ENCODE results near the gene CABP2. TPM values are rescaled to one million over a fixed set of nuclear protein-coding genes. Genes with fewer than 3 reads are reported as not detected.
"Not testable (repeated sequence)": the region's sequence is repeated elsewhere in the genome, so short reads cannot be mapped to it uniquely, and the experiment has no call there.

Gene CABP2
- total RNA-seq, 1 donor from 2014 or later = not detected

DNA sequence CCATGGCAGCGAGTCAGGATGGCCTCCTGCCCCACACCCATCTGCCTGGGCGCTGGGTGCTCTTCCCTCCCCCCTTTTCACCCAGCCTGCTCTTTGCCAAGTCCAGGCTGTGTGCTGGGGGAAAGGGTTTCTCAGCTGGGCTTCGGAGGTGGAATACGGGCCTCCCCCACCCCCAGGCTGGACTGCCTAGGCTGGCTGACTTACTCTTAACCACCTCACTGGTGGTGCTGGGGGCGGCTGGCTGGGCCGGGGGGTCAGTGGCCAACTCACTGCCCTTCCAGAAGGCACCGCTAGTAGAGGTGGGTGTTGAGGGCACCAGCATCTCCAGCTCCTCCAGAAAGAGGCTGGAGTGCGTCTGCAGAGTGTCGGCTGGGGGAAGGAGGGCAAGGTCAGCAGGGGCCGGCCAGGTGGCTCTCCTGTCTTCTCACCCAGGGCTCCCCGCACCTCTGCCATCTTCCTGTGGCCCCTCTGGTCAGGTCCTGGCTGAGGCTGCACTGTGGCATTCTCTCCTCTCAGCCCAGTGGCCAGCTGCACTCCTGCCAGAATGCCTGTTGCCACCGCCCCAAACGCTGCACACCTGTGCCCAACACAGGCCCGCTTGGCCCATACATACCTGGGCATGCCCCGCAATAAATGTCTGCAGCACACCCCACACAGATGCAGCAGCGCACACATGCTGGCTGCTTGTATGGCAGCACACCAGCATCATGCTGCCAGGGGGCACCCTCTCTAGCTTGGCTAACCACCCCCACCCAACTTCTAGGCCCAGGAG is 27.8 kb downstream of the CABP2 start:
- ATAC-seq (no peak), DNase-seq (ENCODE audit: low spot score) (no peak)

DNA sequence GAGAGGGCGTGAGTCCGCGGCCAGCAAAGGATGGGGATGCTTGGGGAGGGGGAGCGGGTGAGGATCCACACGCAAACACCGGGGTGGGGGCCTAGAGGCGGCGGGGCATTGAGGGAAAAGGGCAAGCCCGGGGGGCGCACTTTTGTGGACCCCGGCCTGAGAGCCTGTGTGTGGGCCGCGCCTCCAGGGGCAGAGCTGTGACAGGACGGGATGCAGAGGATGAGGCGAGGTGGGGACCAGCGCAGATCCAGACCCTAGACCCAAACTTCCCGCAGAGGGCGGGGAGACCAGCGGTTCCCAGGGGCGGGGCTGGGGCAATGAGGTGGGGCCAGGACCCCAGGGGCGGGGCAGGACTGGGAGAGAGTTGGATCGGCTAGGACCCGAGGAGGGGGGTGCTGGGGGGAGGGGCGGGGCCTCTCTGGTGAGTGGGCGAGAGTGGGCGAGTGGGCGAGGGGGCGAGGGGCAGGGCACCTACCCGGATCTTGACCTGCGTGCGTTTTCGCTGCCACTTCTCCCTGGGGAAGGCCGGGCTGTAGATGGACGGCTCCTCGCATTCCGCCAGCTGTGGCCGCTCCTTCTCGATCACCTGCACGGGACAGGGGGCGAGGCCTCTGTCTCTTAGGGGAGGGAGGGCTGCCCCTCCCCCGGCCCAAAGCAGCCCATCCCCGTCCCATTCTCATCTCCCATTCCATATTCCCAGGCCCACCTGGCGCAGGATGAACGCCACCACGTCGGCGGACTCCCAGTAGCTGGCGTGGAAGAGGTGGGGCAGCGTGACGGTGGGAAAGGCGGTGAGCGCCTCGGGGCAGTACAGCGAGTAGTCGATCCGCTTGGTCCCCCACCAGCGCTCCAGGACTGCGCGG is 28.6 kb downstream of the CABP2 start:
- DNase-seq (ENCODE audit: low spot score) = no peak
- ATAC-seq = no peak

DNA sequence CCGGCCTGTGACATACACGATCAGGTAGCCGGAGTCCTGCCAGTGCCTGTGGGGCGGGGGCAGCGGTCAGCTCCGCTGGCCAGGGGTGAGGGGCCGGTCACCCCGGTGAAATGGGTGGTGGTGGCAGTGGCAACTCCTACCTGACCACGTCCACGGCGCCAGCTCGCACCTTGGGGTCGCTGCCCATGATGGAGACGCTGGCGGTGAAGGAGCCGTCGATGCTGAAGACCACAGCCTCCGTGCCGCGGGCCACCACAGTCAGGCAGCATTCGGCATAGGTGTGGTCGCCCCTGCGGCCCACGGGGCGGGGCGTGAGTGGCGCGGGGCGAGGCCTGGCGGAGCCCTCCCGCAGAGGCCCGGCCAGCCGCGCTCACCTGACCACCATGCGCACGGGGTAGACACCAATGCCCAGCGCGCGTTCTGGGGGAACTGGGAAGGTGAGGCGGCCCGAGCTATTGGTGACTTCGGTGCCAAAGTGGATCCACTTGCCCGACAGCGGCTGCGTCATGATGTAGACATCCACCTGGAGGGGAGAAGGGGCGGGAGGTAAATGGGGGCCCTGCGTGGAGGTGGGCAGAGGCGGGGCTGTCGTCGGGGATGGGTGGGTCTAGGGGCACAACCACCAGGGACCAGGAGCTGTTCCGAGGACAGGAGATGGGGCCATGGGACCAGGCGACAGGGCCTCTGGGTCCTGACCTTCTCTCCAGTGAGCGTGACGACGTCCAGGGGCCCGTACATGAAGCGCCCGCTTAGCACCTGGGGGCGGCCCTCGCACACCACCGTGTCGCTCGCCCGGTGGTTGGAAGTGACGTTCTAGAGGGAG is 29.5 kb downstream of the CABP2 start:
- DNase-seq (ENCODE audit: low spot score) (no peak), ATAC-seq (no peak)

DNA sequence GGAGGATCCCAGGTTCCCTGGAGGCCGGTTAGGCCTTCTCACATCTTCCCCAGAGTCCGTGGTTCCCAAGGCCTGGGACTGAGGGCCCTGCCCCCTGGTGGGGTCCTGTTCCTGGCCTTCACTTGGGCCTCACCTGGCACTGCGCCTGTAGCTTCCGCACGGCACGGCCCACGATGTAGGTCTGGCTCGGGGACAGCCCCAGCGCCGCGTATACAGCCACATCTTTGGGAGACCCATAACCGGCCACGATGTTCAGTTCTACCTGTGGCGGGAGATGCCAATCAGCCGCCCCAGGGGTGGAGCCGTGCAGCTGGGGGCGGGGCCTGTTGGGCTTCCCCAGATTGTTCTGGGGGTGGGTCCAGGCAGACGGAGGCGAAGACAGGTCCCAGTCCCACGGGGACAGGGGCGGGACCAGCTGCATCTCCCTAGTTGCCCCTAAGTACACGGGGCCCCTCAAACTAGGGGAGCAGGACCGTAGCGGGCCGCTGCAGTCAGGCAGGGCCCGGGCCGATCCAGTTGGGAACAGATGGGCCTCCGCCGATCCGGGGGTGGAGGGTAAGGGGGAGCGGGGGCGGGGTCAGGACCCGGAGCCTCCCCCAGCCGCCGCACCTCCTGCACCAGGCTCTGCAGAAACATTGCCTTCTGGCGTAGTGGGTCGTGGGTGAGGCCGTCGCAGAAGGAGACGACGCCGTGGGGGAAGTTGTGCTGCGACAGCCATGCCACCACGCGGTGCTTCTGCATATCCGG is 30.3 kb downstream of the CABP2 start:
- DNase-seq (ENCODE audit: low spot score) (no peak), ATAC-seq (peak; percentile 4)

DNA sequence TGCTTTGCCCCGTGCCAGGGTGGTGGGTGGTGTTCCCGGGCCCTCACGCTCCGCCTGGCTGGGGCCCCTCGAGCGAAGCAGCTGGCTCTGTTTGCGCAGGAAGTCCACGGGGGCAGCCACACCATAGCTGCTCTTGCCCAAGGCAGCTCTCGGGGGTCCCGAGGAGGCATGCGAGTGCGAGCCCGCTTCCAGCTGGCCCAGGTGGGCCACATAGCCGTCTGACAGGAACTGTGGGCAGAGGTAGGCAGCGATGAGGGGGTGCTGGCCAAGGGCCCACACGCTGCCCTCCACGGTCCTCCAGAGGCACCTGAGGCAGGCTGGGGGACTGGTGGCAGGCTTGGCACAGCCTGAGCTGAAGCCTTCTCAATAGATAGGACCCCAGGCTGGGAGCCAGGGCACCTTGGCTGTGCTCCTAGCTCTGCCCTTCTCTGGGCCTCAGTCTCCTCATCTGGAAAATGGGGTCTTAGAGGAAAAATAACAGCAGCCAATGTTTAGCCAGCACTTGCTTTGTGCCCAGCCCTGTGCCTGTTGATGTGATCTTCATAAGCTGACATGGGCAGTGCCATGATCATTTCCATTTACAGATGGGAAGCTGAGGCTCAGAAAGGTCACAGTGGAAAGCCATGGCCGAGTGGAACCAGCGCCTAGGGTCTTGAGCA is 31.0 kb downstream of the CABP2 start:
- ATAC-seq (no peak), DNase-seq (ENCODE audit: low spot score) (no peak)

DNA sequence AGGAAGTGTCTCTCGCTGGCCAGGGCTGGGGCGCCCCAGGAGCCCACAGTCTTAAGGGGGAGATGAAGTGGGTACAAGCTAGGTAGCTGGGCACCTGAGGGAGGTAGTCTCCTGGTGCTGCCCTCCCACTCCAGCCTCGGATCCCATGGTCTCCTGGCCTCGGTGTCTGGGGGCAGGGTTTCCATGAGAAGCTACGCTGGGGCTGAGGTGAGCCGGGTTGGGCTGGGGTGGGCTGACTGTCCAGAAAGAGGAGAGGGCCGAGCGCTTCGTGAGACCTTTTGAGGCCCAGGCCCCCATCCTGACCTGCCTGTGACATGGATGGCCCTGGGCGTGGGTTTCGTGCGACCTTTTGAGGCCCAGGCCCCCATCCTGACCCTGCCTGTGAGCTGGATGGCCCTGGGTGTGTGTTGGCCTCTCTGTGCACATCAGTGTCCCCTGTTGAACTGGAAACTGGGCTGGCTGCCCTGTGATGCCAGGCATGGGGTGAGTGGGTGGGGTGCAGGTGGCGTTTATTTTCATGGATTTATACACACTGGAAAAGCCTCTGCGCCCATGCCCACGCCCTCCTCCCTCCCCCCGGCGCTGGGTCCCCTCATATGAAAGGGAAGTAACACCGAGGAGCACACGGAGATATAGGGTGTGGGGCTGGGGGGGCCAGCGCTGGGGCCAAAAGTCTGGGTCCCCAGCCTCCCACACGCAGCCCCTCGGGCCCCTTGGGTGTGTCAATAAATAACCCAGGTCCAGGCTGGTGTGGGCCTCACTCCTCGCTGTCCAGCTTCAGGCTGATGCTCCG is 31.8 kb downstream of the CABP2 start:
- ATAC-seq = no peak
- DNase-seq (ENCODE audit: low spot score) = no peak

DNA sequence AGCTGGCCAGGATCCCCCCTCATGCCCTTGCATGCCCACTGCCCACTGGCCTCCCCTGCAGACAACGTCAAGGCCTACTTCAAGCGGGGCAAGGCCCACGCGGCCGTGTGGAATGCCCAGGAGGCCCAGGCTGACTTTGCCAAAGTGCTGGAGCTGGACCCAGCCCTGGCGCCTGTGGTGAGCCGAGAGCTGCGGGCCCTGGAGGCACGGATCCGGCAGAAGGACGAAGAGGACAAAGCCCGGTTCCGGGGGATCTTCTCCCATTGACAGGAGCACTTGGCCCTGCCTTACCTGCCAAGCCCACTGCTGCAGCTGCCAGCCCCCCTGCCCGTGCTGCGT is 32.5 kb downstream of the CABP2 start:
- ATAC-seq (no peak), DNase-seq (ENCODE audit: low spot score) (no peak)

DNA sequence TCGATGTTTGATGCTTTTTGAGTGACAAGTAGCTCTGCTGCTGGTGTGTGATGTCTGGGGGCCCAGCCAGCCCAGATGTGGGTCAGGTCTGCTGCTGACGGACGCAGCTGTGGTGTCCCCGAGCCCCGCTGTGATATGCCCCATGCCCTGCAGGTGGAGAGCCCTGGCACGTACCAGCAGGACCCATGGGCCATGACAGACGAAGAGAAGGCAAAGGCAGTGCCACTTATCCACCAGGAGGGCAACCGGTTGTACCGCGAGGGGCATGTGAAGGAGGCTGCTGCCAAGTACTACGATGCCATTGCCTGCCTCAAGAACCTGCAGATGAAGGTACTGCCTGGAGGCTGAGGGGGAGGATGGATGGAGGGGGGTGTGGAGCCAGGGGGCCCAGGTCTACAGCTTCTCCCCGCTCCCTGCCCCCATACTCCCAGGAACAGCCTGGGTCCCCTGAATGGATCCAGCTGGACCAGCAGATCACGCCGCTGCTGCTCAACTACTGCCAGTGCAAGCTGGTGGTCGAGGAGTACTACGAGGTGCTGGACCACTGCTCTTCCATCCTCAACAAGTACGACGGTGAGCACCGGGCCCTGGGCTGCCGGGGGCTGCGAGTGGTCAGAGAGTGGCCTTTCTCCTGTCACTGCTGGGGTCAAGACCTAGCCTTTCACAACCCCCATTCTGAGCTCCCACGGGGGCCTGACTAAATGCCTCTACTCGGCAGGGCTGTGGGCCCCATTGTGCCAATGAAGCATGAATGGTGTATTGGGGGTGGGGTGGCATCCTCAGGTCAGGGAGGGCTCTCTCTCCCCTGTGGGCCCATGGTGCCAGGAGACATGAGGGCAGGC is 33.1 kb downstream of the CABP2 start:
- DNase-seq (ENCODE audit: low spot score) (no peak), ATAC-seq (no peak)

DNA sequence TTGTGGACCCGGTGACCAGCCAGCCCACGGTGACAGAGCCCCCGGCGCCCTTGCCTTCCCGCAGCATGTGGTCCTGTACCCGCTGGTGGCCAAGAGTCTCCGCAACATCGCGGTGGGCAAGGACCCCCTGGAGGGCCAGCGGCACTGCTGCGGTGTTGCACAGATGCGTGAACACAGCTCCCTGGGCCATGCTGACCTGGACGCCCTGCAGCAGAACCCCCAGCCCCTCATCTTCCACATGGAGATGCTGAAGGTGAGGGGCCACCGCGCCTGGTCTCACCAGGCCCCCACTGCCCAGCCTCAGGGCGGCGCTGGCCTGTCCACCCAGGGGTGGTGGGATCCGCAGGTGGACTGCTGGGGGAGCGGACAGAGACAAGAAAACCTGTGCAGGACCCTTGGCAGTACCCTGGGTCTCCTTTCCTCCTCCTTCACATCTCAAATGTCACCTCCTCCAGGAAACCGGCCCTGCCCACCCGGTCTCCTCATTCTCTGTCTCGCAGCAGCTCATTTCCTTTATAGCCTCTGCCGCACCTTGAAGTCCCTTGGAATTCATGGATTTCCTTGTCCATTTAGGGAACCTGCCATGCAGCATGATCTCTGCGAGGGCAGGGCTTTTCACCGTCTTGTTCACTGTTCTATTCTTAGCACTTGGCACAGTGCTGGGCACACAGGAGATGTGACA is 33.9 kb downstream of the CABP2 start:
- no peak for DNase-seq (ENCODE audit: low spot score)
- no peak for ATAC-seq

DNA sequence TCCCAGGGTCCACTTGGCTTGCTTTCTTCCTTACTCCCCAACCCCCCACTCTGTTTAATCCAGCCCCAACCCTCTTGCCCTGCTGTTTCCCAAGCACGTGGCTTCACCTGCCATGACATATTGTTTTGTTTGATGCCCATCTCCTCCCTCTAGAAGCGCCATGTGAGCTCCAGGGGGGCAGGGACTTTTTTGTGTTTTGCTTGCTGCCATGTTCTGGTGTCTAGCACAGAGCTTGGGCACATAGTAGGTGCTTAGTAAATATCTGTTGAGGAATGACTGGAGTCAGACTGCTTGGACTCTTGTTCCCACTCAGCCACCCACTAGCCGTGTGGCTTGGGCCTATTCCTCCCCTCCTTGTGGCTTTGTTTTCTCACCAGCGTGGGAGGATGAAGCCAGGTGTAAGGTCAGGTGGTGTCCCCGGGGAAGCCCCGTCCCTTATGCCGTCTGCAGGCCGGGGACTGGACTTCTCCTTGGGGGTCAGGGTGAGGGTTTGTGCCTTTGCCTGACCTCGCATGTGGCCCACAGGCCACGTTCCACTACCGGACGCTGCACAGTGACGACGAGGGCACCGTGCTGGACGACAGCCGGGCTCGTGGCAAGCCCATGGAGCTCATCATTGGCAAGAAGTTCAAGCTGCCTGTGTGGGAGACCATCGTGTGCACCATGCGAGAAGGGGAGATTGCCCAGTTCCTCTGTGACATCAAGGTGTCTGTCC is 36.6 kb downstream of the CABP2 start:
- ATAC-seq = no peak

DNA sequence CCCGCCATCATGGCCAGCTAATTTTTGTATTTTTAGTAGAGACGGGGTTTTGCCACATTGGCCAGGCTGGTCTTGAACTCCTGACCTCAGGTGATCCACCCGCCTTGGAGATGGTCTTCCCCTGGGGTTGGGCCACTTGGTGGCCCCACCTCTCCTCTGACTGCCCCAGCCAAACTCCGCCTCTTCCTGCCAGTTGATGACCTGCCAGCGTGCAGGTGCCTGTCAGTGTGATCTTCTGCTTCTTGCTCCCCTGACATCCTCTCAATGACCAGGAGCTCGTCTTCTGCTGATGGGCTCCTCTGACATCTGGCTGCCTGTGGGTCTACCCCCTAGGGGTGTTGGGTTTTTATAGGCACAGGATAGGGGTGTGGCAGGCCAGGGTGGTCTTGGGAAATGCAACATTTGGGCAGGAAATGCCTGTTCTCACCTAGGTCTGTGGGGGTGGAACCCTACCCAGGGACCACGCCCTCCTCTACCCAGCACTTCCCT is 37.3 kb downstream of the CABP2 start:
- not testable (repeated sequence) for DNase-seq (ENCODE audit: low spot score); ATAC-seq

More for the DNA sequence above, 36.6 kb downstream of the CABP2 start:
- no peak for DNase-seq (ENCODE audit: low spot score)

DNA sequence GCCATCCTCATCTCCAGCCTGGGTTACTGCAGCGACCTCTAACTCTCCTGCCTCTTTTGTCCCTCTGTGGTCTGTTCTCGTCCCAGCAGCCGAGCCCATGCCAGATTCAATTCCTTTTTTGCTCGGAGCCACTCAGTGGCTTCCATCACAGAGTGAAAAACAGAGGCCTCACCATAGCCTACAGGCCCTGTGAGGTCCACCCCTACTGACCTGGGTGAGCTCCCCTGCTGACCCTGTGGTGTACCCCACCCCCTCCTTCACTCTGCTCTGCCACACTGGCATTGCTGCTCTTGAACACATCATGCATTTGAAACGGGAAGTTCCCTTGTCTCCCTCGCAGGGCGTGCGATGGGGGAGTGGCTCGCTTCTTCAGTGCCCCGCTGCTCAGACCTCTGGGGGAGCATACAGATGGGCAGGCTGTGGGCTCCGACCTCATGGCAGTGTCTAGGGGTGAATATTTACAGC is 38.4 kb downstream of the CABP2 start:
- DNase-seq (ENCODE audit: low spot score) = no peak
- no peak for ATAC-seq

DNA sequence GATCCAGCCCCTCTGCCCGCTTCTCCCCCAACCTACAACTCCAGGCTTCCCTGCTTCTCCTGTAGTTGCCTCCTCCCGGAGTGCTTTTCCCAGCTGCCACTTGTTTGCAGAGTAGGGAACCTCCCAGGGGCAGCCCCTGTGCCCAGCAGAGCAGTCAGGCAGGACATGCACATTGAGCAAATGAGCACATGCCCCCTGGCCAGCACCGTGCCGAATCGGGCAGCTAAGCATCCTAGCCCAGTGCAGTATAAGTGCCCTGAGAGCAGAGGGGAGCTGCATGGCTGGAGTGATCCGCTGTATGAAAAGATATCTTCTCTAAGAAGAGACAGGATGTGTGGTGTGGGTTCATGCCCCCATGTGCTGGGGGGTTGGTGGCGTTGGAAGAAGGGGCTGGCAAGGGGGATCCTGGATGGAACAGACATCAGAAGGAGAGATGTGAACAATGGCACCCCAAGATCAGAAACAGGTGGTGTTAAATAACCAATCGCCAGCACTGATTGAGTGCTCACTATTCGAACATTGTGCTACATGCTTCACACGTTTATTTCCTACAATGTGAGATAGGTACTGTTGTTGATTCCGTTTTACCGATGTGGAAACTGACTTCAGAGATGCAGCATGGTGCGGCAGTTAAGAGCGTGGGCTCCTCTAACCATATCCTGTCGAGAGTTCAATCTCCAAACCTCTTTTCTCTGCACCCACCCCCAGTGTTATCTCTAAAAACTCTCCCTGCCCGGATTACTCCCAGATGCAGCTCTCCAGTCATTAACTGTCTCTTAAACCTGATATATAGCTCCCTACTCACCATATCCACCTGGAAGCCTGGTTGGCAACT is 39.2 kb downstream of the CABP2 start:
- DNase-seq (ENCODE audit: low spot score) (no peak), ATAC-seq (no peak)

DNA sequence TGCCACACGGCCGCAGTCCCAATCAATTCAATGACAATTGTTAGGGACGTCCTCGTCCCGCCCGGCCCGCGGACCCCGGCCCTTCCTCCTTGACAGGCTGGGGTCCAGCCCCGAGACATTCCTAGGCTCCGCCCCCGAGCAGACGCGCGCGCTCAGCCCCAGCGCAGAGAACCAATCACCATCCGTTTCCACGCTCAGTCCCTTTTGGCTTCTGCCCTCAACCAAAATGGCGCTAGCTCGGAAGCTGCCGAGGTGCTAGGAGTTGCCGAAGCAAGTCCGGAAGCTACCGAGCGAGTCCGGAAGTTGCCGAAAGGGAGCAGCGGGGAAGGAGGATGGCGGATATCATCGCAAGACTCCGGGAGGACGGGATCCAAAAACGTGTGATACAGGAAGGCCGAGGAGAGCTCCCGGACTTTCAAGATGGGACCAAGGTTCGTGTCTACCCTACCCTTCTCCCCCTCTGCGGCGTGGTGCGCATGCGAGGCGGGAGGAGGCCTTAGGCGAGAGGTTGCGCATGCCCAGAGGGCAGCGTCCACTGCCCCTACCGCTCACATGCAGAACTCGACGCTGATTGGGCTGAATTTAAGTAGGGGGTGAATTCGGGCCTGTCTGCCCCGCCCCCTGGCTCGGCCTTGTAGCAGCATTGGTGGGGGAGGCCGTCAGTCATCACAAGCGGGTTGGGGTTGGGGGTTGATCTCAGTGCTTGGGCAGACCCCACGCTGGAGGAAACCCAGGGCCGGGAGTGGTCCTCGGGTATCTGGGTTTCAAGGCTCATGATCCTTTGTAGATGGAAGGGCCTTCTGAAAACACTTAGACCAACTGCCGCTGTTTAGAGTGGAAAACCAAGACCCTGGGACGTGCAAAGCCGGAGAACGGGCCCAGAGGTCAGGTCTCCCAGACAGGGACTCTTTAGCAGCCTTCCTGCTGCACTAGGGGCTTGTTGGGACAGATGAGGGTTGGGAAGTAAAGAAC is 40.1 kb downstream of the CABP2 start, which contains the start of gene AIP:
Gene AIP (plus strand): TSS at position 200 of the 972 bp plus-strand sequence. CDS start 133 bp downstream, at position 333.
- ATAC-seq (peak; percentile 98), DNase-seq (ENCODE audit: low spot score) (peak; percentile 98)
